HL-60 (cell line): ENCODE results near the gene SUZ12.

Experiments used
- CTCF ChIP-seq: IDR thresholded peaks from one replicate; pipeline ENCODE4 v1.5.1; 2011; ENCODE audit warnings: low read length, control low read depth, inconsistent platforms; ENCODE audit not compliant: insufficient read depth
- REST ChIP-seq: IDR thresholded peaks from 2 replicates; pipeline ENCODE4 v1.6.1; 2012; ENCODE audit warnings: low read depth; ENCODE audit not compliant: insufficient replicate concordance

- no peak for TF ChIP-seq REST
- no peak for TF ChIP-seq CTCF
Measured at GRCh38 chr17:32010114-32010513, 73.3 kb downstream of the SUZ12 start.
